OCI-LY3 (cell line): Measurements from ENCODE around the gene RBM28.
A peak's percentile ranks its signal among the peaks of the same experiment; 100 is the strongest.

Source experiments
- H2AFZ ChIP-seq: fragments of 200-600, 300-600 bp; shearing (Covaris generic); 2 replicates; pipeline ENCODE4 v1.6.0; 2014; ENCODE audit warnings: antibody characterized with exemption, low read depth, low read length
- H3K27ac ChIP-seq: fragments of 200-600, 300-600 bp; sonication (generic); 2 replicates; pipeline ENCODE4 v1.5.1; 2014; ENCODE audit warnings: mild to moderate bottlenecking, low read length, moderate library complexity, mixed read lengths
- H3K27me3 ChIP-seq: fragments of 200-600, 300-600 bp; sonication (generic); 2 replicates; pipeline ENCODE4 v1.6.1; 2014; ENCODE audit warnings: low read depth, low read length, mixed read lengths
- H3K36me3 ChIP-seq: fragments of 200-600, 300-600 bp; sonication (generic); replicated peaks from 2 replicates; pipeline ENCODE3; 2014; ENCODE audit warnings: low read depth, low read length, mixed read lengths
- H3K4me1 ChIP-seq: fragments of 300-600, 200-600 bp; sonication (generic); 2 replicates; pipeline ENCODE4 v1.6.1; 2014; ENCODE audit warnings: low read length, mixed read lengths
- H3K4me2 ChIP-seq: fragments of 200-600, 300-600 bp; sonication (generic); 2 replicates; pipeline ENCODE4 v1.6.1; 2014; ENCODE audit warnings: low read length, mixed read lengths
- H3K4me3 ChIP-seq: fragments of 300-600, 200-600 bp; sonication (generic); 2 replicates; pipeline ENCODE4 v1.5.1; 2014; ENCODE audit warnings: antibody characterized with exemption, mild to moderate bottlenecking, low read length, moderate library complexity
- H3K79me2 ChIP-seq: fragments of 300-600, 200-600 bp; shearing (Covaris generic); 2 replicates; pipeline ENCODE4 v1.6.1; 2014; ENCODE audit warnings: mild to moderate bottlenecking, low read length, mixed read lengths
- H3K9ac ChIP-seq: fragments of 300-600, 200-600 bp; shearing (Covaris generic); 2 replicates; pipeline ENCODE4 v1.6.0; 2014; ENCODE audit warnings: mild to moderate bottlenecking, low read length, moderate library complexity
- H3K9me3 ChIP-seq: fragments of 200-600, 300-600 bp; shearing (Covaris generic); 2 replicates; pipeline ENCODE4 v1.6.1; 2014; ENCODE audit warnings: low read length, mixed read lengths; ENCODE audit not compliant: insufficient read depth
- H4K20me1 ChIP-seq: fragments of 200-600, 300-600 bp; sonication (generic); 2 replicates; pipeline ENCODE4 v1.6.1; 2016; ENCODE audit warnings: low read length, mixed read lengths; ENCODE audit not compliant: insufficient read depth
- CTCF ChIP-seq: fragments of 200-600, 300-600 bp; sonication (generic); IDR thresholded peaks from 2 replicates; pipeline ENCODE4 v1.5.1; 2014; ENCODE audit warnings: antibody characterized with exemption, low read length, low read depth
- EZH2phosphoT487 ChIP-seq: fragments of 200-600 bp; shearing (Covaris generic); IDR thresholded peaks from 2 replicates; pipeline ENCODE4 v1.6.1; 2018; ENCODE audit warnings: antibody characterized with exemption, mixed run types, low read depth

RBM28 gene

GRCh38 chr7:128363261-128363721, 19.6 kb upstream of the RBM28 start:
- Histone ChIP-seq H3K27me3 (peaks cover 51% of the 10 kb centered on the region), H3K79me2 (no peaks in the 10 kb centered on the region), H3K9me3 (no peaks in the 10 kb centered on the region), H3K36me3 (no peaks in the 10 kb centered on the region), H2AFZ (no peak overlapping the region), H3K4me1 (peaks cover 5% of the 10 kb centered on the region), H3K27ac (no peak overlapping the region), H4K20me1 (no peaks in the 10 kb centered on the region), H3K9ac (no peak overlapping the region), H3K4me2 (no peak overlapping the region), H3K4me3 (no peak overlapping the region)
- no peak for TF ChIP-seq CTCF

- Histone ChIP-seq H3K4me1 (peaks cover 5% of the 10 kb centered on the region), H3K9ac (no peak overlapping the region), H3K4me2 (no peak overlapping the region), H3K27me3 (peaks cover 51% of the 10 kb centered on the region), H3K9me3 (no peaks in the 10 kb centered on the region), H2AFZ (no peak overlapping the region), H3K79me2 (no peaks in the 10 kb centered on the region), H3K36me3 (no peaks in the 10 kb centered on the region), H4K20me1 (no peaks in the 10 kb centered on the region), H3K27ac (no peak overlapping the region), H3K4me3 (no peak overlapping the region)
- no peak for TF ChIP-seq EZH2phosphoT487
- no peak for TF ChIP-seq CTCF
These were observed 19.0 kb upstream of the RBM28 start for GRCh38 chr7:128362670-128363069.

- Histone ChIP-seq H3K36me3 (no peaks in the 10 kb centered on the region), H3K4me3 (peak within 1 kb of the TSS; percentile 87), H3K27ac (no peak within 1 kb of the TSS), H2AFZ (peak within 1 kb of the TSS; percentile 97), H3K27me3 (peaks cover 48% of the 10 kb centered on the region), H3K9ac (peak within 1 kb of the TSS; percentile 55), H3K79me2 (no peaks in the 10 kb centered on the region), H3K4me2 (peak within 1 kb of the TSS; percentile 96), H4K20me1 (no peaks in the 10 kb centered on the region), H3K4me1 (peaks cover 5% of the 10 kb centered on the region), H3K9me3 (no peaks in the 10 kb centered on the region)
- TF ChIP-seq EZH2phosphoT487 (no peak), CTCF (no peak)
These were observed 18.0 kb upstream of the RBM28 start, which contains the start of gene PRRT4 for GRCh38 chr7:128361411-128362379. Gene PRRT4, minus strand, starts transcription at chr7:128361690.

- Histone ChIP-seq H4K20me1 (no peaks in the 10 kb centered on the region), H3K9ac (no peak overlapping the region), H3K27me3 (peaks cover 35% of the 10 kb centered on the region), H3K4me1 (peaks cover 5% of the 10 kb centered on the region), H3K27ac (no peak overlapping the region), H3K4me2 (no peak overlapping the region), H3K4me3 (no peak overlapping the region), H2AFZ (no peak overlapping the region), H3K9me3 (no peaks in the 10 kb centered on the region), H3K79me2 (no peaks in the 10 kb centered on the region), H3K36me3 (no peaks in the 10 kb centered on the region)
- TF ChIP-seq EZH2phosphoT487 (no peak), CTCF (no peak)
These were observed 16.6 kb upstream of the RBM28 start for GRCh38 chr7:128360359-128360678.
